GF-D8 (cell line): ENCODE measurements around the gene LMF1.

Experiments
- DNase-seq: peaks from one replicate; lab custom pipeline; 2025; lab: John Stamatoyannopoulos, UW

The LMF1 gene

GRCh38 chr16:984736-985636 is 14.2 kb upstream of the LMF1 start:
- DNase-seq: no peak

GRCh38 chr16:984121-984694 is 13.4 kb upstream of the LMF1 start:
- no peak for DNase-seq

GRCh38 chr16:983044-984030 is 12.6 kb upstream of the LMF1 start:
- no peak for DNase-seq

GRCh38 chr16:982145-983043 is 11.6 kb upstream of the LMF1 start:
- DNase-seq: no peak

GRCh38 chr16:981695-982144 is 10.9 kb upstream of the LMF1 start, which contains the start of gene SOX8:
Gene SOX8, plus strand, starts transcription at chr16:981770. Its CDS starts 153 bp downstream, at chr16:981923.
- DNase-seq: no peak

GRCh38 chr16:980595-980854 is 9.7 kb upstream of the LMF1 start:
- DNase-seq: no peak

- DNase-seq: no peak
Measured at GRCh38 chr16:979859-980594, 9.2 kb upstream of the LMF1 start.

GRCh38 chr16:979147-979546 is 8.4 kb upstream of the LMF1 start:
- no peak for DNase-seq

- no peak for DNase-seq
Measured at GRCh38 chr16:978403-978802, 7.6 kb upstream of the LMF1 start.

GRCh38 chr16:977896-978295 is 7.1 kb upstream of the LMF1 start:
- DNase-seq: no peak

- no peak for DNase-seq
Measured at GRCh38 chr16:977081-977701, 6.4 kb upstream of the LMF1 start.

- no peak for DNase-seq
Measured at GRCh38 chr16:976389-976931, 5.7 kb upstream of the LMF1 start.

- no peak for DNase-seq
Measured at GRCh38 chr16:975291-975690, 4.5 kb upstream of the LMF1 start.

GRCh38 chr16:974611-975261 is 4.0 kb upstream of the LMF1 start:
- no peak for DNase-seq

GRCh38 chr16:974001-974601 is 3.3 kb upstream of the LMF1 start:
- DNase-seq: no peak

GRCh38 chr16:973366-973765 is 2.6 kb upstream of the LMF1 start:
- no peak for DNase-seq

GRCh38 chr16:972316-973002 is 1.7 kb upstream of the LMF1 start:
- DNase-seq: no peak

GRCh38 chr16:971981-972315 is 1.2 kb upstream of the LMF1 start:
- no peak for DNase-seq

GRCh38 chr16:971582-971905 is 760 bp upstream of the LMF1 start:
- no peak for DNase-seq
